Activated CD8-positive, alpha-beta T cell treated with anti-CD3 and anti-CD28 coated beads for 36 hours (primary cell): ENCODE data around the gene AGXT2. TPM values are rescaled to one million over a fixed set of nuclear protein-coding genes. Genes with fewer than 3 reads are reported as not detected.

Experiments
- ATAC-seq: fragments of 200-7000 bp; cut with Tn5 transposase; one replicate; pipeline ENCODE4 v1.10.0; 2021; ENCODE audit warnings: mild to moderate bottlenecking, moderate library complexity
- CTCF ChIA-PET: fragments of 350-600 bp; sonication (Branson Sonifier 250); formaldehyde crosslinking; loops from one replicate; lab custom pipeline; 2021; ENCODE audit warnings: antibody characterized with exemption; lab: Charles Lee
- POLR2A ChIA-PET: fragments of 350-600 bp; sonication (Branson Sonifier 250); formaldehyde crosslinking; loops from one replicate; lab custom pipeline; 2021; ENCODE audit warnings: antibody characterized with exemption; lab: Charles Lee
- DNase-seq: peaks from one replicate; pipeline ENCODE4 v3.0.0-alpha.2; 2020
- H3K27ac Mint-ChIP-seq: one replicate; pipeline ENCODE4 v1.8.0; 2021; ENCODE audit warnings: mild to moderate bottlenecking, mixed read lengths
- H3K27me3 Mint-ChIP-seq: one replicate; pipeline ENCODE4 v1.8.0; 2021; ENCODE audit warnings: mixed read lengths
- H3K36me3 Mint-ChIP-seq: one replicate; pipeline ENCODE4 v1.8.0; 2021; ENCODE audit warnings: low read depth, mixed read lengths
- H3K4me1 Mint-ChIP-seq: one replicate; pipeline ENCODE4 v1.8.0; 2021; ENCODE audit warnings: low read depth, mixed read lengths
- H3K4me3 Mint-ChIP-seq: one replicate; pipeline ENCODE4 v1.8.0; 2021; ENCODE audit warnings: mild to moderate bottlenecking, moderate library complexity, mixed read lengths
- H3K9me3 Mint-ChIP-seq: one replicate; pipeline ENCODE4 v1.8.0; 2021; ENCODE audit warnings: mixed read lengths
- intact Hi-C: fragments of 100-400 bp; cut with micrococcal nuclease; formaldehyde crosslinking; loops from one replicate; pipeline ENCODE4 v1.10.0; 2022
- total RNA-seq, 2 experiments: library from RNA; stranded (reverse); gene quantifications; one replicate each; pipeline ENCODE4 v1.2.3, GENCODE V29; 2021
- TF ChIP-seq, protein P1 (sequence below): fragments of 200-600 bp; IDR thresholded peaks from one replicate; pipeline ENCODE4 v1.8.0; 2022; ENCODE audit warnings: antibody characterized with exemption, mild to moderate bottlenecking

The AGXT2 gene
- total RNA-seq, 2 experiments from 2014 or later: not detected

DNA sequence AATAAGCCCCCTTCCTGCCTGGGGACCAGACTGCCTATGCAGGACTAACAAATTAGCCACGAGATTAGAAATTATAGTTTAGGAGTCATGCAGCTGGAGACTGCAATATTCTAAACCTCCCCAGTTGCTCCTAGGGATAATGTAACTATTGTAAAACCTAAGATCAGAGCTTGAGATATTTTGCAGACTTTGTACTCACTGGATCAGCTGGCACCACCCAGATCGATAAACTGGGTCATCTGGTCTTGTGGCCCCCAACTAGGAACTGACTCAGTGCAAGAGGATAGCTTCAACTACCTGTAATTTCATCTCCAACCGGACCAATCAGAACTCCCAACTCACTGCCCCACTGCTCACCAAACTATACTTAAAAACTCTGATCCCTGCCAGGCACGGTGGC lies 80.2 kb downstream of the AGXT2 start:
- H3K9me3 Mint-ChIP-seq: peaks cover 5% of the 10 kb centered on the region
- DNase-seq: no peak
- H3K27me3 Mint-ChIP-seq: no peaks in the 10 kb centered on the region
- no peaks in the 10 kb centered on the region for H3K4me1 Mint-ChIP-seq
- H3K4me3 Mint-ChIP-seq: no peak overlapping the region
- peaks cover 9% of the 10 kb centered on the region for H3K36me3 Mint-ChIP-seq
- TF ChIP-seq, protein P1, sequence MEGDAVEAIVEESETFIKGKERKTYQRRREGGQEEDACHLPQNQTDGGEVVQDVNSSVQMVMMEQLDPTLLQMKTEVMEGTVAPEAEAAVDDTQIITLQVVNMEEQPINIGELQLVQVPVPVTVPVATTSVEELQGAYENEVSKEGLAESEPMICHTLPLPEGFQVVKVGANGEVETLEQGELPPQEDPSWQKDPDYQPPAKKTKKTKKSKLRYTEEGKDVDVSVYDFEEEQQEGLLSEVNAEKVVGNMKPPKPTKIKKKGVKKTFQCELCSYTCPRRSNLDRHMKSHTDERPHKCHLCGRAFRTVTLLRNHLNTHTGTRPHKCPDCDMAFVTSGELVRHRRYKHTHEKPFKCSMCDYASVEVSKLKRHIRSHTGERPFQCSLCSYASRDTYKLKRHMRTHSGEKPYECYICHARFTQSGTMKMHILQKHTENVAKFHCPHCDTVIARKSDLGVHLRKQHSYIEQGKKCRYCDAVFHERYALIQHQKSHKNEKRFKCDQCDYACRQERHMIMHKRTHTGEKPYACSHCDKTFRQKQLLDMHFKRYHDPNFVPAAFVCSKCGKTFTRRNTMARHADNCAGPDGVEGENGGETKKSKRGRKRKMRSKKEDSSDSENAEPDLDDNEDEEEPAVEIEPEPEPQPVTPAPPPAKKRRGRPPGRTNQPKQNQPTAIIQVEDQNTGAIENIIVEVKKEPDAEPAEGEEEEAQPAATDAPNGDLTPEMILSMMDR: no peak
- intact Hi-C loops: no loop called here
- H3K27ac Mint-ChIP-seq: no peak overlapping the region
- CTCF ChIA-PET: interaction anchor here (2.0 kb wide), 1 partner anchor 36 kb away, joined by 6 read pairs; no protein-coding TSS in a partner anchor
- POLR2A ChIA-PET: interaction anchor here (1.2 kb wide), 1 partner anchor 9 kb away, joined by 4 read pairs; no protein-coding TSS in a partner anchor
- no peak for ATAC-seq

DNA sequence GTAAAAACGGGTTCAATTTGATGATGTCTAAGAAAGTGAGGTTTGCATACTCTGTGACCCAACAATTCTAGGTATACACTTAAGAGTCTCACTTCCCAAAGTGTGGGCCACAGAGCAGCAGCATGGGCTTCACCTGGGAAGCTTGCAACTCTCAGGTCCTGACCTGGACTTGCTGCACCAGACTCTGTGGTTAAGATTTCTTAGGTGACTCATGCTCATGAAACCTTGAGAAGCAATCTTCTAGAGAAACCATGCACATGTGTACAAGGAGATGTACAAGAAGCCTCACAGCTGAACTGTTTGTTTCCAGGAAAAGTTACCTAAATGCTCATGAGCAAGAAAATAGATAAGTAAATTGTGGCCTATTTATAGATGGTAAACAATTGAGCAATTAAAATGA lies 88.4 kb downstream of the AGXT2 start:
- POLR2A ChIA-PET: interaction anchor here (1.2 kb wide), 1 partner anchor 7 kb away, joined by 4 read pairs; no protein-coding TSS in a partner anchor
- H3K9me3 Mint-ChIP-seq: no peaks in the 10 kb centered on the region
- TF ChIP-seq, protein P1: no peak
- no peak overlapping the region for H3K4me3 Mint-ChIP-seq
- H3K27me3 Mint-ChIP-seq: no peaks in the 10 kb centered on the region
- H3K36me3 Mint-ChIP-seq: peaks cover 8% of the 10 kb centered on the region
- intact Hi-C loops: no loop called here
- DNase-seq: peak; percentile 19
- H3K4me1 Mint-ChIP-seq: peaks cover 17% of the 10 kb centered on the region
- ATAC-seq: peak; percentile 83
- CTCF ChIA-PET: interaction anchor here (1.3 to 5.2 kb wide), 3 partner anchors 15 to 43 kb away, joined by 5 to 41 read pairs (median 7); no protein-coding TSS in a partner anchor
- H3K27ac Mint-ChIP-seq: peak overlapping the region; percentile 2

DNA sequence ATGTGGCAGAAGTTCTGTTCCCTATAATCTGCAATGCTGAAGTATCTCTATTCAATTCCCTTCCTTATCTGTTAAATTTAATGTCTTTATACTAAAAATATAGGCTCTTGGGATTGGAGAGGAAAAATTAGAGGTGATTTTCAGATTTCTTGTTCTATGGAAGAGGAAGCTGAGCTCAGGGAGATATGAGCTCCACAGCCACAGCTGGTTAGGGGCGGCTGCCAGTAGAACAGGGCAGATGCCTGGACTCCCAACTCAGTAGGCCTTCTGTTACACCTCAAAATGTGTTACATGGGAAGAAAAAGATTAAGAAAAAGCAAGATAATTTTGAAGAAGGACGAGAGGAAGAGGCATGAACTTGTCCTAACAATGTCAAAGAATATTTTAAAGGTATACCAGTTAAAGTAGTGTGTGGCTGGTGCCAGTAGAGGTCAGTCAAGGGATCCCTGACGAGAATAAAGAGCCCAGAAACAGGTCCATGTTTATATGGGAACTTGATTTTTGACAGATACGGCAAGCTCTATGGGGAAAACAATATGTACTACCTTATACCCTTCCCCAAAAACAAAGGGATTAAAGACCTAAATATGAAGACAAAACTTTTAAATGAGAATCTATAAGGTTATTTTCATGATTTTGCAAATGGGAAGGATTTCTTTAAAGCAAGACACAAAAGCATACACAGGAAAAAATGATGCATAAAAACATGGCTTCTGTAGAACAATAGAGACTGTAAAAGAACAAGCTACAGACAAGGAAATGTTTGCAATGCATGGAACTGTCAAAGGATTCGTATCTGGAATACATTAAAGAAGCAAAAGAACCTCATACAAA lies 89.7 kb downstream of the AGXT2 start:
- Mint-ChIP-seq H3K9me3 (no peaks in the 10 kb centered on the region), H3K36me3 (peaks cover 11% of the 10 kb centered on the region), H3K4me1 (peaks cover 17% of the 10 kb centered on the region), H3K27ac (no peak overlapping the region), H3K4me3 (no peak overlapping the region), H3K27me3 (no peaks in the 10 kb centered on the region)
- intact Hi-C loops: no loop called here
- peak; percentile 25 for DNase-seq
- ChIA-PET POLR2A (interaction anchor here (1.0 to 1.2 kb wide), 2 partner anchors 9 to 43 kb away, joined by 4 to 5 read pairs; partner anchors contain the start of genes BRIX1 and RAD1), CTCF (interaction anchor here (0.8 to 5.2 kb wide), 6 partner anchors 14 to 71 kb away, joined by 3 to 41 read pairs (median 6); no protein-coding TSS in a partner anchor)
- TF ChIP-seq, protein P1: peak; percentile 55
- ATAC-seq: peak; percentile 55

DNA sequence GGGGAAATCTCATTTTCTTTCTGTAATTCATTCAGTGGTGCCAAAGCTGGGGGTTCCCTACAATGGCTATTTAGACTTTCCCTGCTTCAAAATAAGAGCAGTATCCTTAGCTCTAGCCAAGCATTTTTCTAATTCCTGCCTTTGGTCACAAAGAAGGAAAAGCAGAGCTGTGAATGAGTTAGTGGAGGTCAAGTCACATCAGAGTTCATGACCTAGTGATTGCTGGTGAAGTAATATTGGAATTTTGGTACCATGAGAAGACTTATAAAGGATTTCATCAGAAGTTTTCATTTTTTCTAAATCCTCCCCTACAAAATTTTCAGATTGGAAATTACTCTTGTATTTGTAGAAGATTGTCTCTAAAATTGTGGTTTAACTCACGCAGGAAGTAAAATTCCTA lies 90.4 kb downstream of the AGXT2 start:
- Mint-ChIP-seq H3K4me1 (peaks cover 17% of the 10 kb centered on the region), H3K27me3 (no peaks in the 10 kb centered on the region), H3K4me3 (no peak overlapping the region), H3K27ac (no peak overlapping the region), H3K36me3 (peaks cover 12% of the 10 kb centered on the region), H3K9me3 (no peaks in the 10 kb centered on the region)
- ChIA-PET CTCF (interaction anchor here (0.8 to 5.2 kb wide), 2 partner anchors 13 to 45 kb away, joined by 3 to 41 read pairs; no protein-coding TSS in a partner anchor), POLR2A (no interaction called here)
- TF ChIP-seq, protein P1: no peak
- ATAC-seq (no peak), DNase-seq (no peak)
- intact Hi-C loops: no loop called here

Other genes with a start within 250 kb of the AGXT2 start
- under 1 TPM; 0.22 to 0.41 TPM for gene TTC23L, start 208.8 kb downstream of the AGXT2 start, total RNA-seq
- gene RAD1, start 132.4 kb downstream of the AGXT2 start, total RNA-seq: 10 to 100 TPM; 37.9 to 39.2 TPM
- 10 to 100 TPM; 77.3 to 78.8 TPM for gene BRIX1, start 132.2 kb downstream of the AGXT2 start, total RNA-seq
- gene DNAJC21, start 118.4 kb downstream of the AGXT2 start, total RNA-seq: 10 to 100 TPM; 48.3 to 51.8 TPM
- not detected for gene PRLR, start 182.5 kb upstream of the AGXT2 start, total RNA-seq